Neural progenitor cell (in vitro differentiated cells): ENCODE results near the gene ZNF232. TPM values are rescaled to one million over a fixed set of nuclear protein-coding genes. Genes with fewer than 3 reads are reported as not detected.
"Not testable (repeated sequence)": the region's sequence is repeated elsewhere in the genome, so short reads cannot be mapped to it uniquely, and the experiment has no call there.

Source experiments
- DNase-seq: peaks from one replicate; pipeline ENCODE4 v3.0.0-alpha.2; 2016; ENCODE audit warnings: low spot score
- H2AFZ ChIP-seq: fragments of 200-600 bp; sonication (generic); replicated peaks from 2 replicates; pipeline ENCODE4 v1.6.1; 2016; ENCODE audit warnings: antibody characterized with exemption
- H3F3A ChIP-seq: fragments of 200-600 bp; sonication (generic); 2 replicates; pipeline ENCODE4 v1.6.1; 2016; ENCODE audit warnings: antibody characterized with exemption, low read depth
- H3K27ac ChIP-seq: fragments of 200-600 bp; sonication (generic); 2 replicates; pipeline ENCODE4 v1.5.1; 2016; ENCODE audit warnings: mild to moderate bottlenecking
- H3K27me3 ChIP-seq: fragments of 200-600 bp; sonication (generic); 2 replicates; pipeline ENCODE4 v1.6.1; 2016; ENCODE audit warnings: mild to moderate bottlenecking, moderate library complexity
- H3K36me3 ChIP-seq: fragments of 200-600 bp; sonication (generic); 2 replicates; pipeline ENCODE4 v1.5.1; 2016
- H3K4me1 ChIP-seq: fragments of 200-600 bp; sonication (generic); 2 replicates; pipeline ENCODE4 v1.6.1; 2016; ENCODE audit warnings: mixed run types
- H3K4me2 ChIP-seq: fragments of 200-600 bp; sonication (generic); 2 replicates; pipeline ENCODE4 v1.6.1; 2016
- H3K4me3 ChIP-seq: fragments of 200-600 bp; sonication (generic); 2 replicates; pipeline ENCODE4 v1.5.1; 2016
- H3K79me2 ChIP-seq: fragments of 200-600 bp; sonication (generic); 2 replicates; pipeline ENCODE4 v1.6.1; 2016; ENCODE audit warnings: low read depth
- H3K9ac ChIP-seq: fragments of 200-600 bp; sonication (generic); 2 replicates; pipeline ENCODE4 v1.6.1; 2016
- H3K9me3 ChIP-seq: fragments of 200-600 bp; sonication (generic); 2 replicates; pipeline ENCODE4 v1.5.1; 2016; ENCODE audit warnings: low read depth
- H4K20me1 ChIP-seq: fragments of 200-600 bp; sonication (generic); 2 replicates; pipeline ENCODE4 v1.6.1; 2016; ENCODE audit warnings: low read depth
- H3K27ac Mint-ChIP-seq: 3 replicates; pipeline ENCODE4 v1.8.0; 2021; ENCODE audit warnings: mixed read lengths
- H3K27me3 Mint-ChIP-seq: 2 replicates; pipeline ENCODE4 v1.8.0; 2022; ENCODE audit warnings: low read depth, mild to moderate bottlenecking, inconsistent platforms, moderate library complexity, mixed read lengths; ENCODE audit not compliant: insufficient read depth
- H3K36me3 Mint-ChIP-seq: 3 replicates; pipeline ENCODE4 v1.8.0; 2021; ENCODE audit warnings: mixed read lengths
- H3K4me1 Mint-ChIP-seq: 3 replicates; pipeline ENCODE4 v1.8.0; 2021; ENCODE audit warnings: mixed read lengths
- H3K4me3 Mint-ChIP-seq: 3 replicates; pipeline ENCODE4 v1.8.0; 2021; ENCODE audit warnings: mild to moderate bottlenecking, moderate library complexity, mixed read lengths
- H3K9me3 Mint-ChIP-seq: 3 replicates; pipeline ENCODE4 v1.8.0; 2020; ENCODE audit warnings: mixed read lengths
- EZH2 ChIP-seq: fragments of 200-600 bp; sonication (generic); IDR thresholded peaks from 2 replicates; pipeline ENCODE4 v1.6.1; 2017; ENCODE audit warnings: antibody characterized with exemption, mild to moderate bottlenecking, moderate library complexity
- EZH2phosphoT487 ChIP-seq: fragments of 200-600 bp; sonication (generic); IDR thresholded peaks from 2 replicates; pipeline ENCODE4 v1.6.1; 2017; ENCODE audit warnings: antibody characterized with exemption
- total RNA-seq: library from RNA; depleted of rRNA; stranded (reverse); fragments of >200 nt; gene quantifications from 2 replicates; pipeline ENCODE4 v1.2.3, GENCODE V29; 2015; ENCODE audit warnings: low replicate concordance
- TF ChIP-seq, protein P1 (sequence below): fragments of 200-600 bp; sonication (generic); IDR thresholded peaks from 2 replicates; pipeline ENCODE4 v1.5.1; 2017; ENCODE audit warnings: antibody characterized with exemption, mild to moderate bottlenecking

Gene ZNF232
- total RNA-seq, 1 donor from 2014 or later: 29.4 TPM

DNA sequence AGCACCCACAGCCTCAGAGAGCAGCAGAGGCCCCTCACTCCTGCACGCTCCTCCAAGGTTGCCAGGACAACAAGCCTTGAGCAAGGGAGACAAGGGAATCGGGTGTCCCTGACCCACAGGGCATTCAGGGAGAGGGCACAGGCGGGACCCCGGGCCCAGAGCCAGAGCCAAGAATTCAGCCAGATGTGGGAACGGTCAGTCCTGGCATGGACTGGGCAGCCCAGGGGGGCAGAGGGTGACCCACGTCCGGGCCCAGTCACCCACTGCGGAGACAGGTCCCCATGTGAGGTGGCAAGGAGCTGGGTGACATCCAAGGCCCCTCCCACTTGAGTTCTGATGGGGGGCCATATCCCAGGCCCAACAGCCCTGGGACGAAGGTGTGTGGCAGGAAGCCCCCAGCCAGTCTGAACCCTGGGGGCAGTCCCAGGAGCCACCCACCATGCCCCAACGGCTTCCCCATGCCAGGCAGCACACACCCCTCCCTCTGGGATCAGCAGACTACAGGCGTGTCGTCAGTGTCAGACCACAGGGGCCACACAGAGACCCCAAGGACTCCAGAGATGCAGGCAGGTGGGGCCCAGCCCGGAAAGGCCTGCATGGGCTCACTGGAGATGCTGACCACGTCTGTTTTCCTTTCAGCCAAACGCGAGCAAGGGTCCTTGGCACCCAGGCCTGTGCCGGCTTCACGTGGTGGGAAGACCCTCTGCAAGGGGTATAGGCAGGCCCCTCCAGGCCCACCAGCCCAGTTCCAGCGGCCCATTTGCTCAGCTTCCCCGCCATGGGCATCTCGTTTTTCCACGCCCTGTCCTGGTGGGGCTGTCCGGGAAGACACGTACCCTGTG is 27.2 kb upstream of the ZNF232 start:
- Mint-ChIP-seq H3K27ac (no peak overlapping the region), H3K36me3 (no peaks in the 10 kb centered on the region), H3K4me3 (no peak overlapping the region), H3K27me3 (no peaks in the 10 kb centered on the region), H3K9me3 (no peaks in the 10 kb centered on the region), H3K4me1 (no peaks in the 10 kb centered on the region)
- TF ChIP-seq, protein P1, sequence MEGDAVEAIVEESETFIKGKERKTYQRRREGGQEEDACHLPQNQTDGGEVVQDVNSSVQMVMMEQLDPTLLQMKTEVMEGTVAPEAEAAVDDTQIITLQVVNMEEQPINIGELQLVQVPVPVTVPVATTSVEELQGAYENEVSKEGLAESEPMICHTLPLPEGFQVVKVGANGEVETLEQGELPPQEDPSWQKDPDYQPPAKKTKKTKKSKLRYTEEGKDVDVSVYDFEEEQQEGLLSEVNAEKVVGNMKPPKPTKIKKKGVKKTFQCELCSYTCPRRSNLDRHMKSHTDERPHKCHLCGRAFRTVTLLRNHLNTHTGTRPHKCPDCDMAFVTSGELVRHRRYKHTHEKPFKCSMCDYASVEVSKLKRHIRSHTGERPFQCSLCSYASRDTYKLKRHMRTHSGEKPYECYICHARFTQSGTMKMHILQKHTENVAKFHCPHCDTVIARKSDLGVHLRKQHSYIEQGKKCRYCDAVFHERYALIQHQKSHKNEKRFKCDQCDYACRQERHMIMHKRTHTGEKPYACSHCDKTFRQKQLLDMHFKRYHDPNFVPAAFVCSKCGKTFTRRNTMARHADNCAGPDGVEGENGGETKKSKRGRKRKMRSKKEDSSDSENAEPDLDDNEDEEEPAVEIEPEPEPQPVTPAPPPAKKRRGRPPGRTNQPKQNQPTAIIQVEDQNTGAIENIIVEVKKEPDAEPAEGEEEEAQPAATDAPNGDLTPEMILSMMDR: no peak
- TF ChIP-seq EZH2phosphoT487 (no peak), EZH2 (no peak)
- H2AFZ ChIP-seq: no peak overlapping the region
- no peaks in the 10 kb centered on the region for H3F3A ChIP-seq
- H3K4me2 ChIP-seq: no peak overlapping the region
- no peaks in the 10 kb centered on the region for H3K4me1 ChIP-seq
- no peaks in the 10 kb centered on the region for H3K79me2 ChIP-seq
- no peak overlapping the region for H3K4me3 ChIP-seq
- H3K9me3 ChIP-seq: no peaks in the 10 kb centered on the region
- no peaks in the 10 kb centered on the region for H3K36me3 ChIP-seq
- H3K27me3 ChIP-seq: no peaks in the 10 kb centered on the region
- H3K27ac ChIP-seq: no peak overlapping the region
- DNase-seq: no peak
- no peaks in the 10 kb centered on the region for H4K20me1 ChIP-seq
- no peak overlapping the region for H3K9ac ChIP-seq

DNA sequence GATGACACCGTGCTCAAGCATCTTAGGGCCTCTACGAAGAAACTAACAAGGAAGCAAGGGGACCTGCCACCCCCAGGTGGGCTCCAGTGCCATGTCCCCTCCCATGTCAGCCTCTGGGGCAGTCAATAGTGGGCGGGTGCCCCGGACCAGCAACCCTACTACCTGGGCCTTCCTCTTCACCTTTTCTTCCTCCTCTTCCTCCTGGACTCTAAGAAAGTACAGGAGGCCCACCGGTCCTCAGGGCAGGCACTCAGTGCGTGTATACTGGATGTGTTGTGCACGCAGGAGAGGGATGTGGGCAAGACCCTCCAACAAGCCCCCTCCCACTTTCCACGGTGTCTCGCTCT is 26.5 kb upstream of the ZNF232 start:
- not testable (repeated sequence) for H4K20me1 ChIP-seq, H3K4me3 ChIP-seq, H3K27me3 Mint-ChIP-seq, H3F3A ChIP-seq, H3K36me3 ChIP-seq, H3K9ac ChIP-seq, H3K4me1 ChIP-seq, H3K4me2 ChIP-seq, H3K79me2 ChIP-seq, H3K9me3 Mint-ChIP-seq, H3K9me3 ChIP-seq, DNase-seq, H3K36me3 Mint-ChIP-seq, H3K27ac ChIP-seq, H3K4me3 Mint-ChIP-seq, H2AFZ ChIP-seq, H3K4me1 Mint-ChIP-seq, H3K27ac Mint-ChIP-seq, H3K27me3 ChIP-seq

DNA sequence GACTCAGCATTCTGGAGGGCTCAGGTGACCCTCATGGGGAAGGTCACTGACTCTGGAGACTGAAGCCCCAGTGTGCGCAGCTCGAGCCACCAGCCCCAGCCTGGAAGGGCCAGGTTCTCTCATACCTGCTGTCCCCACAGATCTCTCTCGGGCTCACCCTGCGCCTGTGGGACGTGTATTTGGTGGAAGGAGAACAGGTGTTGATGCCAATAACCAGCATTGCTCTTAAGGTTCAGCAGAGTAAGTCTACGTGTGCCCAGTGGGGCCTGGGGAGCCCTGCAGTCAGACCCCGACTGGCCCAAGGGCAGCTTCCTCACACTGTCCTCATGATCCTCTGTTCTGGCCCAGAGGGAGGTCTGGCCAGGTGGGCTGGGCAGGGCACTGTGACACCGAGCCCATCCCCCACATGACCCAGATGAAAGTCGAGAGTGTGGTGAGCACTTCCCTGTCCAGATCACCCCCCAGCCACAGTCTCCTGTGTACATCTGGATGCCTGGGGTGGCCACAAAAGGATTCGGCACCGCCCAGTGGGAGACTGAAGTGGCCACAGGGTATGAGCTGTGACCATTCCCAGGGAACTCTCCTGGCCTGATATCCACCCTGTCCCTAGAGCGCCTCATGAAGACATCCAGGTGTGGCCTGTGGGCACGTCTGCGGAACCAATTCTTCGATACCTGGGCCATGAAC is 26.0 kb upstream of the ZNF232 start:
- H3K9me3 ChIP-seq, H4K20me1 ChIP-seq, H3K36me3 ChIP-seq, H3K27ac ChIP-seq, H3F3A ChIP-seq, H3K4me2 ChIP-seq, H2AFZ ChIP-seq, H3K36me3 Mint-ChIP-seq, H3K4me1 ChIP-seq, H3K79me2 ChIP-seq, H3K4me3 Mint-ChIP-seq, H3K4me1 Mint-ChIP-seq, H3K4me3 ChIP-seq, H3K27me3 Mint-ChIP-seq, DNase-seq, H3K27ac Mint-ChIP-seq, H3K27me3 ChIP-seq, H3K9me3 Mint-ChIP-seq, H3K9ac ChIP-seq: not testable (repeated sequence)

DNA sequence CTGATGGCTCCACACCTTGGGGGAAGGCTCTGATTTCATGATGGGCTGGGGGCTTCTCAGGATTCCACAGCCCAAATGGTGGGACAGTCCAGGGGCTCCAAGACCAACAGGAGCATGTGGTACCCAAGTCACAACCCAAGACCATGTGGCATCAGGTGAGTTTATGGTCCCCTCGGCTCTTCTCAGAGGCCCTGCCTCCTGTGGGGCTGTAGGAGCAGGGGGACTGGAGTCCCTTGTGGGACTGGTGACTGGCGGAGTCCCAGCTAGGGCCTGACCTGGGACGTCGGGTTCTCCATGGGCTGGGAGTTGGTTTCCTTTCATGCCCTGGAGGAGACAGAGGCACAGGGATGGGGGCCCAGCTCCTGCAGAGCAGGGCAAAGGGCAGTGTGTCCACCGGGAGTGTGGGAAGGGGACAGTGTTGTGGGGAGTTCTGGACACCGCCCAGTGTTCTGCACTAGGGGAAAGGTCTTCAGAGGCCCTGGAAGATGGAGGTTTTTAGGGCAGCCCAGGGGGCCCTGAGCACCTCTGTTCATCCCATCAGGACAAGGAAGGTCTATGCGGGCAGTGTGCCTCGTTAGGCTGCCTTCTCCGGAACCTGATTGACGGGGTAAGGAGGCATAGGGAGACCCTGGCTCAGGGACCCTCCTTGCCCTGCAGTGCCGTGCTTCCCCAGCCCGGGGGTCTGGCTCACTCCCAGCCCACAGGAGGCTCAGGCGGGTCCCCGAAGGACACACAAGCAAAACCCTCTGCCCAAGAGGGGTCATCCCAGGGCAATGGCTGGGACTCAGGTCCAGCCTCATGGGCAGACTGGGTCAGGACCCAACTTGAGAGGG is 25.1 kb upstream of the ZNF232 start:
- H3K27ac ChIP-seq, H3K27me3 Mint-ChIP-seq, H3K9me3 ChIP-seq, H3F3A ChIP-seq, H3K27ac Mint-ChIP-seq, H3K36me3 ChIP-seq, H3K27me3 ChIP-seq, H3K4me2 ChIP-seq, H4K20me1 ChIP-seq, H3K9me3 Mint-ChIP-seq, H2AFZ ChIP-seq, H3K4me3 Mint-ChIP-seq, H3K4me1 ChIP-seq, H3K36me3 Mint-ChIP-seq, H3K4me1 Mint-ChIP-seq, H3K79me2 ChIP-seq, H3K4me3 ChIP-seq, H3K9ac ChIP-seq, DNase-seq: not testable (repeated sequence)
